ENCODE results near the gene PAX2.

The PAX2 gene

DNA sequence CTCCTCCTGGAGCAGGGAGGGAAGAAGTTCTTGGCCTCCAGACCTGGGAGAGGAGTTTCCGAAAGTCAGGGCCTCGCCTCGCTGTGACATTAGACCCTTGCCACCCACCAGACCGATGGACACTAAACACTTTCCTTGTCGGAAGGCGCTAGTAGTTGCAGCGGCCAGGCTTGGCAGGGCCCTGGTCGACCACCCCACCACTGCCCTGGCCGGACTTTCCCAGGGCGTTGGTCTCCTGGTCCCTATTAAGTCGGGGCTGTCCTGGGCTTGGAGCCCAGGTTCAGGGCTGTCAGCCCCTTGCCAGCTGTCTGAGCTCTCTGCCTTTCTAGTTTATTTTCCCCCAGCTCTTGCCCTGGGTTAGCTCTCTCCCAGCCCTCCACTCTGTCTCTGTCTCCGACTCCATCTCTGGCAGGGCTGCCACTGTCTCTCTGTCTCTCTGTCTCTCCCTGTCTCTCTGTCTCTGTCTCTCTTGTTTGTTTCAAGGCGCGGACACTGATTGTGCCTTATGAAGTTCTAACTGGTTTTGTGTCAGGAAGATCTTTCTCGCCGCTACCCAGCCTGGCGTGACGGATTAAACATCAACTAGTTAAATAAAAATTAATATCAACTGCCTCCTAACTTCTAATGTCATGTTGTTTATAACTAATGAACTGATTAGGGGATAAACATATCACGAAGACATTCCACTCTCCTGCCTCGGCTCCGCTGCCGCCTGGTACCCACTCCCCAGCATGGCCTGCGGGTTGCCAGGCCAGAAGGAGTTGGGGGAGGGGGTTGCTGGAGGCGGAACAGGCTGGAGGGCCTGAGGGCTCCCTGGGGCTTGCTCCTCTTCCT is 13.8 kb upstream of the PAX2 start:
- DNase-seq (ENCODE audit: low read depth) = no peak
- TF ChIP-seq, protein P1, sequence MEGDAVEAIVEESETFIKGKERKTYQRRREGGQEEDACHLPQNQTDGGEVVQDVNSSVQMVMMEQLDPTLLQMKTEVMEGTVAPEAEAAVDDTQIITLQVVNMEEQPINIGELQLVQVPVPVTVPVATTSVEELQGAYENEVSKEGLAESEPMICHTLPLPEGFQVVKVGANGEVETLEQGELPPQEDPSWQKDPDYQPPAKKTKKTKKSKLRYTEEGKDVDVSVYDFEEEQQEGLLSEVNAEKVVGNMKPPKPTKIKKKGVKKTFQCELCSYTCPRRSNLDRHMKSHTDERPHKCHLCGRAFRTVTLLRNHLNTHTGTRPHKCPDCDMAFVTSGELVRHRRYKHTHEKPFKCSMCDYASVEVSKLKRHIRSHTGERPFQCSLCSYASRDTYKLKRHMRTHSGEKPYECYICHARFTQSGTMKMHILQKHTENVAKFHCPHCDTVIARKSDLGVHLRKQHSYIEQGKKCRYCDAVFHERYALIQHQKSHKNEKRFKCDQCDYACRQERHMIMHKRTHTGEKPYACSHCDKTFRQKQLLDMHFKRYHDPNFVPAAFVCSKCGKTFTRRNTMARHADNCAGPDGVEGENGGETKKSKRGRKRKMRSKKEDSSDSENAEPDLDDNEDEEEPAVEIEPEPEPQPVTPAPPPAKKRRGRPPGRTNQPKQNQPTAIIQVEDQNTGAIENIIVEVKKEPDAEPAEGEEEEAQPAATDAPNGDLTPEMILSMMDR (IDR thresholded peaks at IDR 0.05; ENCODE audit: control insufficient read depth, extremely low read depth, insufficient read depth) = no peak
- H3K4me3 ChIP-seq (ENCODE audit: low read depth, low read length) = no peak overlapping the region

DNA sequence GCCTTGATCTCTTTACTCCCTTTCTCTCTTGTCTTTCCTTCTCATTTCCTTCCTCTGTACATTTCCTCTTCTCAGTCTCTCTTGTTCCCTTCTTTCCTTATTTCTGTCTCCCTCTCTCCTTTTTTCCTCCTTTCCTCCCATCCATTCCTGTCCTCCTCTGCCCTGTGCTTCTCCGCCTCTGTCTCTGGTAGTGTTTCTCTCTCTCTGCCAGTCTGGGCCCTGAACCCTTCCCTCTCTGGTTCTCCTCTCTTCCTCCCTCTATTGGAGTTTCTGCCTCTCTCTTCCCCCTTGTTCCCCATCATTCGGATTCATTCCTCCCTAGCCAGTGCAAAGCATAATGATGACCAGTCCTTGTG is 13.2 kb upstream of the PAX2 start:
- H3K4me3 ChIP-seq (ENCODE audit: low read depth, low read length) = no peak overlapping the region
- TF ChIP-seq, protein P1 (IDR thresholded peaks at IDR 0.05; ENCODE audit: control insufficient read depth, extremely low read depth, insufficient read depth) = no peak
- no peak for DNase-seq (ENCODE audit: low read depth)

DNA sequence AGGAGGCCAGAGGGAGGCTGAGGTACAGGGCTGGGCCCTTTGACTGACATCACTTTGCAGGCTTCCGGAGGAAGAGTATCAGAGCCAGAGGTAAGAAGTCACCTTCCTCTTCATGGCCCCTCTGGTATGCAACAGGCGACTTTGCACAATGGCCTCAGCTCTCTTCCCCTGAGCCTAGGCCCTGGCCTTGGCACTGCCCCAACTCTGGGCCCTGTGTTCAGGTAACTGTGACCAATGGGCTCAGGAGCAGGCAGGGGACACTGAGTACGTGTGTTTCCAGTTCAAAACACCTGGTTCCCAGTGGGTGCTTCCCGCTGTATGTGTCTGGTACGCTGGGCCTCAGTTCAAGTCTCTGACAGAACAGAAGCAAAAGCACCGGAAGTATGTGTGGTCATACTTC is 12.1 kb upstream of the PAX2 start:
- TF ChIP-seq, protein P1 (IDR thresholded peaks at IDR 0.05; ENCODE audit: control insufficient read depth, extremely low read depth, insufficient read depth) = no peak
- H3K4me3 ChIP-seq (ENCODE audit: low read depth, low read length) = no peak overlapping the region
- DNase-seq (ENCODE audit: low read depth) = no peak

DNA sequence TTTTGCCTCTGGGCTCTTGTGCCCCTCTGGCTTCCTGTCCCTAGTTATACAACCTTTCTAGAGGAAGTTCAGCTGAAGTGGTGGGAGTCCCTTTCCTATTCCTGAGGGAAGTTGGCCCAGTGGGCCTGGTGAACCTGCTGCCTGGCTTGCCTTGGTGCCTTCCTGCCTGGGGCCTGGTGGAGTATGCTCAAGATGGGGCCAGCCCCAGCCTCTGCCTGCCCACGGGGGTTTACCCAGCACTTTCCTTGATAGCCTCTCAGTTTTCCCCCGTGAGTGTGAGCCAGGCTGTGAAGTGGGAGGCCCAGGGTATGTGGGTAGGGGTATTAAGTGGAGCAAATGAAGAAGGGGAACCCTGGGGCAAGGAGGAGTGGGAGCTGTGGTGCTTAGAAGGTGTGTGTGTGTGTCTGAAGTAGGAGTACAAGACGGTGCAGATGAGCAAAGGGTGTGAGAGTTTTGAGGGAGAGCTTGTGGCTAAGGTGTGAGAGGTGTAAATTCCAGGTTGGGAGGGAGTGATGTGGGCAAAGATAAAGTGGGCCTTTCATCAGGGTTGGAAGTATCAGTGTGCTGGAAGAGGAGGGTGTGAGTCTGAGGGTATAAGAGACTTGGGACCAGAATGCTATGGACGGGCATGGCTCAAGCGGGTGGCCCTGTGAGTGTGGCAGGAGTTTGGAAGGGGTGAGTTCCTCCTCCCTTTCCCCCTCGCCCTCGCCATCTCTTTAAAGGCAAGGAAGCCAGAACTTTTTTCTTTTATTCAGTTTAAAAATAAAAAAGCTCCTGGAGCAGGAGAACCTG is 10.9 kb upstream of the PAX2 start:
- TF ChIP-seq, protein P1 (IDR thresholded peaks at IDR 0.05; ENCODE audit: control insufficient read depth, extremely low read depth, insufficient read depth) = no peak
- H3K4me3 ChIP-seq (ENCODE audit: low read depth, low read length) = no peak overlapping the region
- DNase-seq (ENCODE audit: low read depth) = no peak

DNA sequence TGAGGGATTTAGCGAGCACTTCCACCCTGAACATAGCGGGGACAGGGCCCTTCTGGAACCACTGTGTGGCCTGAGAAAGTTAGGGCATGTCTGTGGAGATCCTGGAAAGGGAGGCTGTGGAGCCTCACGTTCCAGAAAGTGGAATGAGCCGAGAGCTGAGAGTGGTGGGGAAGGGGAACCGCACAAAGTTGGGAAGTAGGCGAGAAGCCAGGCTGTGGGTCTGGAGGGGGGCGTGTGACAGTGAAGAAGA is 10.4 kb upstream of the PAX2 start:
- TF ChIP-seq, protein P1 (IDR thresholded peaks at IDR 0.05; ENCODE audit: control insufficient read depth, extremely low read depth, insufficient read depth) = no peak
- no peak for DNase-seq (ENCODE audit: low read depth)
- H3K4me3 ChIP-seq (ENCODE audit: low read depth, low read length) = no peak overlapping the region

DNA sequence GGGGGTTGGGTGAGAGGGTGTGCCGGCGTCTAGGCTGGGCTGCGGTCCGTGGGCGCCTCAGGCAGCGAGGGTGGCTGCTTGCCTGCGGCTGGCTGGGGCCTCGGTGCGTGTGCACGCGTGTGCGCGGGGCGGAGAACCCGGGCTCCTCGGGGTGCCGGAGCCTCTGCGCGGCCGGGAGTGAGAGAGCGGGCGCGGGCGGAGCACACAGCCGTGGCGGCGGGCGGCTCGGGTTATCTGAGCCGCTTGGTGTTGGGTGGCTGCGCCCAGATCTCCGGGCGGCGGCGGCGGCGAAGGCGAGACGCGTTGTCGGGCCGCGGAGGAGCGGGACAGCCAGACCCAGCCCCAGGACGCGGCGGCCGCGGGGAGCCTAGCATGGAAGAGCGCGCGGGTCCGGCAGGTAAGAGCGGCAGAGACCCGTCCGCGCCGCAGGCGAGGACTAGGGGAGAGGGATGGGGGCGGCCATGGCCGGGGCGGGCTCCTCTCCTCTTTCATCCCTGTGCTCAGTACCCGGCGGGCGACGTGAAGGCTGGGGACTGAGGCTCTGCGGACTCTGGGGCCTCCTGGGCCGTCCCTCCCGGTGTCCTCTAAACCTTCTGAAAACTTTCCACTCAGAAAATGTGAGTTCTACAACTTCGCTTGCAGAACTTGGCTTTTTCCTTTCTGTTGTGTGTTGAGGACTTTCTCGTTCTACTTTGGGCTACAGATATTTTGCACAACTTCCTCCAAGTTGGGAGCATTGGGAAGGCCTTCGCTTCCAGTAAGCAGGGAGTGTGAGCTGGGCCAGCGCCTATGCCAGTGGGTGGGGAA is 9.8 kb upstream of the PAX2 start:
- TF ChIP-seq, protein P1 (IDR thresholded peaks at IDR 0.05; ENCODE audit: control insufficient read depth, extremely low read depth, insufficient read depth) = no peak
- no peak overlapping the region for H3K4me3 ChIP-seq (ENCODE audit: low read depth, low read length)
- DNase-seq (ENCODE audit: low read depth) = no peak
